ENCODE results near the gene GPR158. TPM values are rescaled to one million over a fixed set of nuclear protein-coding genes. Genes with fewer than 3 reads are reported as not detected.

The GPR158 gene
- total and polyA plus RNA-seq, 2 experiments from 2014 or later = not detected

DNA sequence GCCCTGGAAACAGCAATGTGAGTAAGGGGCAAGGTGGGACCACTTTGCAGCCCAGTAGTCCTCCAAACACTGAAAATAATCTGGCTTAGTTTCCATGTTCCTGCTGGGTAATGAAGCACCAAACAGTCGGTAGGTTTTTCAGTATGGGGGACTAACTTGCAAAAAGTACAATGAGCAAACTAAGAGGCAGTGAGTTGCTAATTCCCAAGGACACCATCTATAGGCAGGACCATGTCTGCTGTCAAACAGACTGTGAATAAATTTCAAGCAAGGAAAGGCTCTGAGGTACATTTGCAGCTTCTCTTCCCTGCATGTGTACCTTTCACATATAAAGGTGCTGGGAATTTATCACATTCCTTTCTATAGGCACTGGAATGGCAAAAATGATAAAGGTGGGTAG, 327.7 kb downstream of the GPR158 start:
- no peak for TF ChIP-seq EZH2phosphoT487 (IDR thresholded peaks at IDR 0.05; ENCODE audit: insufficient read depth, low read depth)
- no peak for TF ChIP-seq EZH2 (IDR thresholded peaks at IDR 0.05; ENCODE audit: insufficient read depth, poor library complexity, severe bottlenecking)
- Histone ChIP-seq H3K27ac (no peak overlapping the region), H3K79me2 (ENCODE audit: insufficient read depth) (no peaks in the 10 kb centered on the region), H3K27me3 (replicated peaks; ENCODE audit: insufficient read depth) (no peaks in the 10 kb centered on the region), H3K36me3 (ENCODE audit: low read depth) (no peaks in the 10 kb centered on the region), H2AFZ (no peak overlapping the region), H3K4me1 (ENCODE audit: insufficient read depth) (no peaks in the 10 kb centered on the region), H4K20me1 (ENCODE audit: insufficient read depth) (no peaks in the 10 kb centered on the region), H3K9me2 (ENCODE audit: insufficient read depth) (no peaks in the 10 kb centered on the region), H3K9me3 (ENCODE audit: low read depth) (no peaks in the 10 kb centered on the region), H3K4me3 (no peak overlapping the region), H3K4me2 (ENCODE audit: unreplicated experiment) (no peak overlapping the region), H3F3A (ENCODE audit: insufficient read depth) (no peaks in the 10 kb centered on the region), H3K9ac (no peak overlapping the region)
- no peak for DNase-seq
- 0 to 8% methylated on average over 1 of the region's 1 CpG for WGBS, 2 experiments (ENCODE audit: low coverage in 1 of 2, low lambda C conversion rate in 2 of 2, missing lambda C conversion rate in 2 of 2)
- in situ Hi-C loops (cut with MboI) = no loop called here

DNA sequence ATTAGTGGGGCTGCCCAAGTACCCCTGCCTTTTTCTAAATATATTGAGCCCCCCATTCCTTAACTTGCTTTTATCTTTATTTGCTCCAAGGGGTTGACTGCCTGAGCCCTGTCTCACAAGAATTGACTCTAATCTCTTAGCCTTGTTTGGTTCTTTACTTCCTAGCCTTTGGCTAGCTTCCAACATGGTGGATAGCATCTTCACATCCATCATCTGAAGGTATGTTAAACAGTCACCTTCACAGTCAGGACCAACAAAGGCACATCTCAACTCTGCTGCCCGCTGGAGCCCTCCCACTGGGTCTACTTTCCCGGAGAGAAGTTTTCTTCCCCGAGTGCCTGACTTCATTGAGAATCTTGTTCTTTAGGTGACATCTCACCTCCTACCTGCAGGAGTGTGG, 329.5 kb downstream of the GPR158 start:
- H2AFZ ChIP-seq = no peak overlapping the region
- no peak for TF ChIP-seq EZH2 (IDR thresholded peaks at IDR 0.05; ENCODE audit: insufficient read depth, poor library complexity, severe bottlenecking)
- no peak for TF ChIP-seq EZH2phosphoT487 (IDR thresholded peaks at IDR 0.05; ENCODE audit: insufficient read depth, low read depth)
- no peaks in the 10 kb centered on the region for H3F3A ChIP-seq (ENCODE audit: insufficient read depth)
- no peaks in the 10 kb centered on the region for H4K20me1 ChIP-seq (ENCODE audit: insufficient read depth)
- no peaks in the 10 kb centered on the region for H3K36me3 ChIP-seq (ENCODE audit: low read depth)
- WGBS, 2 experiments (ENCODE audit: low coverage in 1 of 2, low lambda C conversion rate in 2 of 2, missing lambda C conversion rate in 2 of 2) = 35 to 36% methylated on average over 3 of the region's 3 CpGs
- H3K27ac ChIP-seq = no peak overlapping the region
- no peaks in the 10 kb centered on the region for H3K9me3 ChIP-seq (ENCODE audit: low read depth)
- H3K79me2 ChIP-seq (ENCODE audit: insufficient read depth) = no peaks in the 10 kb centered on the region
- no peak overlapping the region for H3K9ac ChIP-seq
- DNase-seq = no peak
- H3K27me3 ChIP-seq (replicated peaks; ENCODE audit: insufficient read depth) = no peaks in the 10 kb centered on the region
- in situ Hi-C loops (cut with MboI) = no loop called here
- no peak overlapping the region for H3K4me2 ChIP-seq (ENCODE audit: unreplicated experiment)
- H3K4me3 ChIP-seq = no peak overlapping the region
- H3K9me2 ChIP-seq (ENCODE audit: insufficient read depth) = no peaks in the 10 kb centered on the region
- no peaks in the 10 kb centered on the region for H3K4me1 ChIP-seq (ENCODE audit: insufficient read depth)

DNA sequence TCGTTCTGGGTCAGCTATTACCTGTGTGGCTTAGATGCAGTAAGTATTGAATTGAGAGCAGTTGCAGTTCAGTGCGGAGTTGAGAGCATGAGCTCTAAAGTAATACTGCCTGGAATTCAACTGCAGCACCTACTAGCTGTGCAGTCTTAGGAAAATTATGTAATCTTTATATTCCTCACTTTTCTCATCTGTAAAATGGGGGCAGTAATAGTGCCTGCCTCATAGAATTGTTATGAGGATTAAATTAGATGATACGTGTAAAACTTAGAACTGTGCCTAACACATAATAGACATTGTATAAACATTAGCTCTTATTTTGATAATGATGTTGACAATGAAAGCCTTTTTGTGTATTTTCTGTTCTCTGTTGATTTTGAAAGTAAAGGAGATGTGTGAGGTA, 330.0 kb downstream of the GPR158 start:
- Histone ChIP-seq H3K4me3 (no peak overlapping the region), H3F3A (ENCODE audit: insufficient read depth) (no peaks in the 10 kb centered on the region), H3K79me2 (ENCODE audit: insufficient read depth) (no peaks in the 10 kb centered on the region), H3K27me3 (replicated peaks; ENCODE audit: insufficient read depth) (no peaks in the 10 kb centered on the region), H3K4me2 (ENCODE audit: unreplicated experiment) (no peak overlapping the region), H2AFZ (no peak overlapping the region), H3K9me2 (ENCODE audit: insufficient read depth) (no peaks in the 10 kb centered on the region), H3K9me3 (ENCODE audit: low read depth) (no peaks in the 10 kb centered on the region), H3K36me3 (ENCODE audit: low read depth) (no peaks in the 10 kb centered on the region), H3K27ac (no peak overlapping the region), H4K20me1 (ENCODE audit: insufficient read depth) (no peaks in the 10 kb centered on the region), H3K4me1 (ENCODE audit: insufficient read depth) (no peaks in the 10 kb centered on the region), H3K9ac (no peak overlapping the region)
- no peak for DNase-seq
- in situ Hi-C loops (cut with MboI) = no loop called here
- WGBS, 2 experiments (ENCODE audit: low coverage in 1 of 2, low lambda C conversion rate in 2 of 2, missing lambda C conversion rate in 2 of 2) = 26 to 27% methylated on average over 3 of the region's 3 CpGs
- no peak for TF ChIP-seq EZH2 (IDR thresholded peaks at IDR 0.05; ENCODE audit: insufficient read depth, poor library complexity, severe bottlenecking)
- TF ChIP-seq EZH2phosphoT487 (IDR thresholded peaks at IDR 0.05; ENCODE audit: insufficient read depth, low read depth) = no peak

DNA sequence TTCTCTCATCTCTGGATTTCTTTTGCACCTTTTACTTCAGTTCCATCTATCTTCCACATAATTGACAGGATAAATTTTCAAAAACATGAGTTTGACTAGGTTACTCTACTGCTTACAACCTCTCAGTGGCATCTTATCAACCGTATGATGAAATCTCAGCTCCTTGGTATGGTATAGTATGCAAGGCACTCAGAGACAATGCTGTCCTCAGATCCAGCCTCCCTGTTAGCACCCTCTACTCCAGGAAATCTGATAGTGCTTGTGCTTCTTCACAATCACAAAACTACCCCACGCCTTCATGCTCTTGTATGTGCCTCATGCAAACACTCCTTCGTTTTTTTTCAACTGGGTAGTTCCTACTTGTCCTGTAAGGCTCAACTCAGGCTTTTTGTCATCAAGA, 330.7 kb downstream of the GPR158 start:
- H3K9me3 ChIP-seq (ENCODE audit: low read depth) = no peaks in the 10 kb centered on the region
- TF ChIP-seq EZH2phosphoT487 (IDR thresholded peaks at IDR 0.05; ENCODE audit: insufficient read depth, low read depth) (no peak), EZH2 (IDR thresholded peaks at IDR 0.05; ENCODE audit: insufficient read depth, poor library complexity, severe bottlenecking) (no peak)
- DNase-seq = no peak
- no peaks in the 10 kb centered on the region for H3F3A ChIP-seq (ENCODE audit: insufficient read depth)
- H3K4me2 ChIP-seq (ENCODE audit: unreplicated experiment) = no peak overlapping the region
- no peaks in the 10 kb centered on the region for H3K27me3 ChIP-seq (replicated peaks; ENCODE audit: insufficient read depth)
- H4K20me1 ChIP-seq (ENCODE audit: insufficient read depth) = no peaks in the 10 kb centered on the region
- no peak overlapping the region for H2AFZ ChIP-seq
- no peak overlapping the region for H3K4me3 ChIP-seq
- H3K79me2 ChIP-seq (ENCODE audit: insufficient read depth) = no peaks in the 10 kb centered on the region
- H3K27ac ChIP-seq = no peak overlapping the region
- in situ Hi-C loops (cut with MboI) = no loop called here
- no peaks in the 10 kb centered on the region for H3K4me1 ChIP-seq (ENCODE audit: insufficient read depth)
- no peaks in the 10 kb centered on the region for H3K36me3 ChIP-seq (ENCODE audit: low read depth)
- no peaks in the 10 kb centered on the region for H3K9me2 ChIP-seq (ENCODE audit: insufficient read depth)
- H3K9ac ChIP-seq = no peak overlapping the region
- WGBS, 2 experiments (ENCODE audit: low coverage in 1 of 2, low lambda C conversion rate in 2 of 2, missing lambda C conversion rate in 2 of 2) = 18 to 24% methylated on average over 3 of the region's 3 CpGs

DNA sequence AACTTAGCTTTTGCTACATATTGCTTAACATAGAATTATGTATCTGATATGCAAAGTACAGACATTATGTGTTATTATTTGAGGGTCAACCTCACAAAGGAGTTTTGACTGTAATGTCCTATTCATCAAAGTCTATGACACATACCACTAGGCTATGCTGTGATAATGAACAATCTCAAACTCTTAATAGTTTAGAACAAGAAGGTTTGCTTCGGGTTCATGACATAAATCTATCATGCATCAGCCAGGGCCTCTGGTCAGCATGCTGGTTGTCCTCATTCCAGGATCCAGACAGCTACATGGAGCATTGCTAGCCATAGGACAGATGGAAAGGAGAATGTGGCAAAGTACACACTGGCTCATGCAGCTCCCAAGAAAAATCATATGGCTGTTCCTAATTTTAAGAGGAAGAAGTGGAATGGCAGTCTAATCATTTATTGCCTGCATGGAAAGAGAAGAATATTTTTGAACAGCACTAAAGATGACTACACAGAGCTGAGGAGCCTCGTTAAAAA, 332.1 kb downstream of the GPR158 start:
- no peak for DNase-seq
- Histone ChIP-seq H3K36me3 (ENCODE audit: low read depth) (no peaks in the 10 kb centered on the region), H3K4me2 (ENCODE audit: unreplicated experiment) (no peak overlapping the region), H3K4me1 (ENCODE audit: insufficient read depth) (no peaks in the 10 kb centered on the region), H4K20me1 (ENCODE audit: insufficient read depth) (no peaks in the 10 kb centered on the region), H3K27me3 (replicated peaks; ENCODE audit: insufficient read depth) (no peaks in the 10 kb centered on the region), H3K9ac (no peak overlapping the region), H3K27ac (no peak overlapping the region), H3K9me3 (ENCODE audit: low read depth) (no peaks in the 10 kb centered on the region), H3K4me3 (no peak overlapping the region), H3F3A (ENCODE audit: insufficient read depth) (no peaks in the 10 kb centered on the region), H3K79me2 (ENCODE audit: insufficient read depth) (no peaks in the 10 kb centered on the region), H3K9me2 (ENCODE audit: insufficient read depth) (no peaks in the 10 kb centered on the region), H2AFZ (no peak overlapping the region)
- TF ChIP-seq EZH2 (IDR thresholded peaks at IDR 0.05; ENCODE audit: insufficient read depth, poor library complexity, severe bottlenecking) = no peak
- no peak for TF ChIP-seq EZH2phosphoT487 (IDR thresholded peaks at IDR 0.05; ENCODE audit: insufficient read depth, low read depth)
- 0% methylated on average over 2 of the region's 2 CpGs for WGBS, 2 experiments (ENCODE audit: low coverage in 1 of 2, low lambda C conversion rate in 2 of 2, missing lambda C conversion rate in 2 of 2)
- in situ Hi-C loops (cut with MboI) = no loop called here

Measured in GM23248 (cell line).